Spleen (tissue), 11 donors: ENCODE measurements around the gene ZEB1. TPM values are rescaled to one million over a fixed set of nuclear protein-coding genes. Genes with fewer than 3 reads are reported as not detected.

ENCODE experiments used
- DNase-seq: peaks from one replicate; pipeline ENCODE4 v3.0.0-alpha.2; 2020
- H3K27ac ChIP-seq, 8 donors: fragments of 200-600 bp; sonication (generic) in 7 of 8; 1 replicate in 4 of 8; 2 replicates in 4 of 8; pipeline versions ENCODE4 v1.5.0 to v1.8.0; 2016 to 2021; ENCODE audit warnings: inconsistent platforms in 4 of 8, mild to moderate bottlenecking in 4 of 8, moderate library complexity in 1 of 8
- H3K27me3 ChIP-seq, 7 donors: fragments of 200-600 bp; sonication (generic) in 6 of 7; replicated peaks in 1 of 7; 1 replicate in 4 of 7; 2 replicates in 3 of 7; pipeline versions ENCODE4 v1.5.0 to v1.8.0; 2016 to 2021; ENCODE audit warnings: inconsistent platforms in 3 of 7, mild to moderate bottlenecking in 1 of 7
- H3K36me3 ChIP-seq, 6 donors: fragments of 200-600 bp; sonication (generic) in 5 of 6; 1 replicate in 4 of 6; 2 replicates in 2 of 6; pipeline versions ENCODE4 v1.5.0 to v1.8.0; 2016 to 2021; ENCODE audit warnings: inconsistent platforms in 2 of 6
- H3K4me1 ChIP-seq, 6 donors: fragments of 200-600 bp; sonication (generic) in 5 of 6; 1 replicate in 3 of 6; 2 replicates in 3 of 6; pipeline versions ENCODE4 v1.5.0 to v1.8.0; 2016 to 2021; ENCODE audit warnings: inconsistent platforms in 3 of 6
- H3K4me3 ChIP-seq, 8 donors: fragments of 200-600 bp; sonication (generic) in 7 of 8; 1 replicate in 4 of 8; 2 replicates in 4 of 8; pipeline versions ENCODE4 v1.5.0 to v1.8.0; 2016 to 2021; ENCODE audit warnings: inconsistent platforms in 4 of 8, mild to moderate bottlenecking in 4 of 8, moderate library complexity in 2 of 8
- H3K9me3 ChIP-seq, 8 donors: fragments of 200-600 bp; sonication (generic) in 7 of 8; 1 replicate in 4 of 8; 2 replicates in 4 of 8; pipeline versions ENCODE4 v1.5.0 to v1.8.0; 2016 to 2021; ENCODE audit warnings: inconsistent platforms in 4 of 8
- POLR2A ChIP-seq, 3 donors: fragments of 450-650 bp; IDR thresholded peaks; one replicate each; pipeline ENCODE4 v1.5.1; 2017; ENCODE audit warnings: antibody characterized with exemption in 3 of 3, mild to moderate bottlenecking in 1 of 3
- POLR2AphosphoS5 ChIP-seq, 3 donors: sonication (generic); formaldehyde crosslinking; IDR thresholded peaks; one replicate each; pipeline ENCODE4 v1.5.1; 2017; ENCODE audit warnings: antibody characterized with exemption in 3 of 3
- WGBS, 5 donors: extraction: QIAGEN DNeasy Blood & Tissue Kit in 3 of 5; methylation state at CpG; one replicate each; pipeline versions ENCODE4 v1.1.5 to v1.1.7; 2013 to 2018; 5-methylcytosine and 5-hydroxymethylcytosine counted together
- intact Hi-C: fragments of 100-400 bp; cut with DNase I; formaldehyde crosslinking; loops from one replicate; pipeline ENCODE4 v1.15.0; 2023; ENCODE audit warnings: low total_unique reads
- polyA plus RNA-seq, 3 donors: library from polyadenylated mRNA; stranded (reverse); fragments of 200-250 nt; gene quantifications; one replicate each; pipeline ENCODE4 v1.2.1, GENCODE V29; 2013
- total RNA-seq, 7 donors: library from RNA; depleted of rRNA in 3 of 7; stranded (reverse); fragments of >200 nt in 3 of 7; fragmentation: NEBNext Ultra II Directional in 4 of 7; extraction: Animal tissue kit (Norgen Biotek cat#: 25700) in 4 of 7; gene quantifications; one replicate each; pipeline versions ENCODE4 v1.1.0 to v1.2.1, GENCODE V29; 2016 to 2021
- TF ChIP-seq, protein P1 (sequence below), 11 experiments: fragments of 200-600 bp in 7 of 11; fragments of 450-650 bp in 4 of 11; sonication (generic) in 4 of 11; IDR thresholded peaks in 8 of 11; conservative IDR thresholded peaks in 3 of 11; 1 replicate in 7 of 11; 2 replicates in 4 of 11; pipeline versions ENCODE4 v1.4.0 to v1.8.0; 2016 to 2021; ENCODE audit warnings: antibody characterized with exemption in 11 of 11, inconsistent platforms in 4 of 11, mild to moderate bottlenecking in 1 of 11
- donor health status: healthy with polysubstance abuse.
- donor health status: DM: no; HTN: no; CAD: no; lungs with moderate emphysema.
- donor health status: DM: no; HTN: no; CAD: no.
- donor health status: Bipolar disorder and iron deficiency.
- donor health status: healthy.
- donor health status: DM: no; HTN: no; CAD: no.
- donor health status: DM: yes; HTN: yes; CAD: no.

ZEB1 gene
- total and polyA plus RNA-seq, 10 donors = 6.6 to 51.8 (median 44.6) TPM

DNA sequence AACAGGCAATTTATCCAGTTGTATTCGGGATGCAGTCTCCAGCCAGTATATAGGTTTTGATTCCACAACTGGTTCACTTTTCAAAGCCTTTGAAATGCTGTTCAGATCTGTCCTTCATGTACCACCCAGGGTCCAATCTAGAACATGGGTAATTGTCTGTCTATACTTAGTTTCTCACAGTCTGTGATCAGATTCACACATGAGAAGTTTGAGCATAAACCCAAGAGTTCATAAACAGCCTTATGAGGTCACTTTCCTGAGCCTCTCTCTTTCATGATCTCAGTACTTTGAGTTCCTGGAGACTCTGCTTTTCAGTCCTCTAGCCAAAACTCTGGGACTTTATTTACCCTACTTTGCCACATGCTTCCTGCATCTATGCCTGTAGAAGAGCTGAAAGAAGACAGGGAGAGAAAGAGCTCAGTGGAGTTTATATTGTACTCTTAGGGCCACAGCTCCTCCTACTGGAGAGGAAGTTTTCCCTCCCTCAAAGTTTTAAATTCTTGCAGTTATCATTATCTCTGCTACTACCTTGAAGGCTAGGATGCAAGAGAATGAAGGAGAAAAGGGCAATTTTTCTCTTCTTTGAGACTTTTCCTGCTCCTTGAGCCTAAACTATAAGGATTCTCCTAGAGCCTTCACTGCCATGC is 172.0 kb downstream of the ZEB1 start:
- Histone ChIP-seq H3K4me3 (no peak overlapping the region), H3K27ac (no peak overlapping the region), H3K27me3 (no peaks in the 10 kb centered on the region), H3K4me1 (no peaks in the 10 kb centered on the region), H3K9me3 (peaks cover 0 to 42% (median 18%) of the 10 kb centered on the region in 8 donors), H3K36me3 (peaks cover 0 to 4% (median 0%) of the 10 kb centered on the region in 6 donors)
- TF ChIP-seq, protein P1, sequence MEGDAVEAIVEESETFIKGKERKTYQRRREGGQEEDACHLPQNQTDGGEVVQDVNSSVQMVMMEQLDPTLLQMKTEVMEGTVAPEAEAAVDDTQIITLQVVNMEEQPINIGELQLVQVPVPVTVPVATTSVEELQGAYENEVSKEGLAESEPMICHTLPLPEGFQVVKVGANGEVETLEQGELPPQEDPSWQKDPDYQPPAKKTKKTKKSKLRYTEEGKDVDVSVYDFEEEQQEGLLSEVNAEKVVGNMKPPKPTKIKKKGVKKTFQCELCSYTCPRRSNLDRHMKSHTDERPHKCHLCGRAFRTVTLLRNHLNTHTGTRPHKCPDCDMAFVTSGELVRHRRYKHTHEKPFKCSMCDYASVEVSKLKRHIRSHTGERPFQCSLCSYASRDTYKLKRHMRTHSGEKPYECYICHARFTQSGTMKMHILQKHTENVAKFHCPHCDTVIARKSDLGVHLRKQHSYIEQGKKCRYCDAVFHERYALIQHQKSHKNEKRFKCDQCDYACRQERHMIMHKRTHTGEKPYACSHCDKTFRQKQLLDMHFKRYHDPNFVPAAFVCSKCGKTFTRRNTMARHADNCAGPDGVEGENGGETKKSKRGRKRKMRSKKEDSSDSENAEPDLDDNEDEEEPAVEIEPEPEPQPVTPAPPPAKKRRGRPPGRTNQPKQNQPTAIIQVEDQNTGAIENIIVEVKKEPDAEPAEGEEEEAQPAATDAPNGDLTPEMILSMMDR (IDR thresholded peaks at IDR 0.05 in 8 of 11, conservative IDR thresholded peaks at IDR 0.05 in 3 of 11) = peak in 9 of 11 experiments; percentile 27 to 58 (median 48)
- TF ChIP-seq POLR2A (IDR thresholded peaks at IDR 0.05) = no peak
- intact Hi-C loops = loop anchor here (10.0 kb wide), 1 partner anchor 706 kb away; no protein-coding TSS in a partner anchor
- WGBS, 5 donors = 95 to 100% (median 95%) methylated on average over 1 of the region's 1 CpG
- no peak for DNase-seq

DNA sequence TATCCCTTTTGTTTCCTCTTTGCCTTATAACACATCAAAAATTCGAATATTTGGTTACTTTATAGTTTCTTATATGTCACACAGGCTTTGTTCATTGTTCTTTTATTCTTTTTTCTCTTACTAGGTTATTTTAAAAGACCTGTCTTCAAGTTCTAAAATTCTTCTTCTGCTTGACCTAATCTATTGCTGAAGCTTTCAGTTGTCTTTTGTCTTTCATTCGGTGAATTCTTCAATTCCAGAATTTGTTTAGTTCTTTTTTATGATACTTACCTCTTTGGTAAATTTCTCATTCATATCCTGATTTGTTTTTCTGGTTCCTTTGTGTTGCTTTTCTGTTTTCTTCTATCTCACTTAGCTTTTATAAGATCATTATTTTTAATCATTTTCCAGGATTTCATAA is 188.4 kb downstream of the ZEB1 start:
- Histone ChIP-seq H3K27me3 (no peaks in the 10 kb centered on the region), H3K36me3 (peaks cover 0 to 98% (median 29%) of the 10 kb centered on the region in 6 donors), H3K9me3 (peaks cover 4 to 54% (median 47%) of the 10 kb centered on the region in 8 donors), H3K4me3 (no peak overlapping the region), H3K27ac (no peak overlapping the region), H3K4me1 (no peaks in the 10 kb centered on the region)
- WGBS, 5 donors = 89 to 94% (median 91%) methylated on average over 2 of the region's 2 CpGs
- intact Hi-C loops = no loop called here
- DNase-seq = no peak
- TF ChIP-seq, protein P1 (IDR thresholded peaks at IDR 0.05 in 8 of 11, conservative IDR thresholded peaks at IDR 0.05 in 3 of 11) = no peak
- TF ChIP-seq POLR2A (IDR thresholded peaks at IDR 0.05) = no peak
- TF ChIP-seq POLR2AphosphoS5 (IDR thresholded peaks at IDR 0.05) = no peak

DNA sequence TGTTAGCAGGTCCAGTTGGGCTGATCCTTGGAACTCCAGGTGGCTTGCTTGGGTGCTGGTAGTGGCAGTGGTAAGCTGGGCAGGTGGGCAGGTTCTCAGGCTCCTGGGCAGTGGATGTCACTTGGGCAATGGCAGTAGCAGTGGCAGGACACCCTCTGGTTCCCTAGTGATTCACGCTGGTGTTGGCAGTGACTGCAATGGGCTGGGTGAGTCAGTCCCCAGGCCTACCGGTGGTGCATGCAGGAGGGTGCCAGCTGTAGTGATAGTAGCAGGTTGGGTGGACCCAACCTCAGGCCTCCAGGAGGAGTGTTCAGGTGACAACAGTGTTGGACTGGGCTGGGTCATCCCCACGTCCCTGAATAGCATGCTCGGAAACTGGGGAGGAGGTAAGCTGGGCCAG is 189.2 kb downstream of the ZEB1 start:
- H3K9me3 ChIP-seq = peaks cover 4 to 53% (median 47%) of the 10 kb centered on the region in 8 donors
- intact Hi-C loops = no loop called here
- DNase-seq = no peak
- TF ChIP-seq POLR2A (IDR thresholded peaks at IDR 0.05) (no peak), POLR2AphosphoS5 (IDR thresholded peaks at IDR 0.05) (no peak)
- TF ChIP-seq, protein P1 (IDR thresholded peaks at IDR 0.05 in 8 of 11, conservative IDR thresholded peaks at IDR 0.05 in 3 of 11) = no peak
- H3K36me3 ChIP-seq = peaks cover 0 to 98% (median 28%) of the 10 kb centered on the region in 6 donors
- no peaks in the 10 kb centered on the region for H3K4me1 ChIP-seq
- no peak overlapping the region for H3K27ac ChIP-seq
- no peak overlapping the region for H3K4me3 ChIP-seq
- 90 to 100% (median 97%) methylated on average over 2 to 4 of the region's 4 CpGs for WGBS, 5 donors
- no peaks in the 10 kb centered on the region for H3K27me3 ChIP-seq

DNA sequence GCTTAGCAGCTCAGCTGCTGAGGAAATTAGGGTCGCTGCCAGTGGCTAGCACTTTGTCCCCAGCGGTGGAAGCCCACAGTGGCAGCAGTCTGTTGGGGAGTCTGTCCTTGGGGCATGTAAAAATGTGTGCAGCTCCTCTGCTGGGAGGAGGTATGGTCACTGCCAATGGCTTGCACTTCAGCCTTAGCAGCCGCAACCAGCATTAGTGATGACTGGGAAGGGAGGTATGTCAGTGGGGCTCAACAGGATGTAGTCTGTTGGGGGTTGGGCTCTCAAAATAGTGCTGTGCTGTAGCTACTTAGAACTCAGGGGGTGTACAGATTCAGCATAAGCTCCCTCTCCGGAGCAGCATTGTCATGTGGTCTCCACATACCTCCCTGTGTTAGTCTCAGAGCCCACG is 189.9 kb downstream of the ZEB1 start:
- no peak for TF ChIP-seq POLR2AphosphoS5 (IDR thresholded peaks at IDR 0.05)
- TF ChIP-seq POLR2A (IDR thresholded peaks at IDR 0.05) = no peak
- TF ChIP-seq, protein P1 (IDR thresholded peaks at IDR 0.05 in 8 of 11, conservative IDR thresholded peaks at IDR 0.05 in 3 of 11) = no peak
- Histone ChIP-seq H3K4me1 (no peaks in the 10 kb centered on the region), H3K27ac (no peak overlapping the region), H3K36me3 (peaks cover 0 to 98% (median 28%) of the 10 kb centered on the region in 6 donors), H3K27me3 (no peaks in the 10 kb centered on the region), H3K9me3 (peaks cover 4 to 48% (median 45%) of the 10 kb centered on the region in 8 donors), H3K4me3 (no peak overlapping the region)
- intact Hi-C loops = no loop called here
- WGBS, 5 donors = 96 to 99% (median 98%) methylated on average over 5 of the region's 5 CpGs
- DNase-seq = no peak
